Measurements from ENCODE around the gene MS4A1. TPM values are rescaled to one million over a fixed set of nuclear protein-coding genes. Genes with fewer than 3 reads are reported as not detected.

MS4A1 gene
- total and polyA plus RNA-seq, 7 donors = 0.09 to 1.9 (median 0.48) TPM; not detected in 1

DNA sequence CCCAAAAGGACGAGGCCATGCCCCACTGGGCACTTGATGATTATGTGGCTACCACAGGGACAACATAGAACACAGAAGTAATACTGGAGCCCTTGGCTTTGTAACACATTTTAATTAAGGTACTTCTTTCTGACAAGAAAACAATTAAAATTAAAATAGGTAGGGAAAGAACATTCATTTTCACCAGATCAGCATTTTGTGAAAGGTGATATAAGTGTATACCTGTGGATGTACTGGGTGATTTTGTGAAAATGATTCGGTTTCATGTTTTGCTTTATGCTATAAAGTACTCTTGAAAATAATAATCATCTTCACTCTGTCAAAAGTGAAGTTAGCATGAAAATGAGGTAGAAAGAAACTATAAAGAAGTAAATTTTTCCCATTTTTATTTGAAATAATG is 37.8 kb downstream of the MS4A1 start:
- ATAC-seq = no peak
- DNase-seq = no peak
- intact Hi-C loops (cut with DNase I) = no loop called here
- Histone ChIP-seq H3K27me3 (ENCODE audit: insufficient read depth in 3 of 3, low read length in 2 of 3) (no peaks in the 10 kb centered on the region), H3K27ac (no peak overlapping the region), H3K4me1 (no peaks in the 10 kb centered on the region), H3K4me3 (no peak overlapping the region), H3K9me3 (no peaks in the 10 kb centered on the region), H3K36me3 (ENCODE audit: insufficient read depth in 1 of 2, low read depth in 1 of 2) (no peaks in the 10 kb centered on the region)
- 73 to 84% (median 74%) methylated on average over 2 of the region's 2 CpGs for WGBS, 3 donors
- TF ChIP-seq, protein P1, sequence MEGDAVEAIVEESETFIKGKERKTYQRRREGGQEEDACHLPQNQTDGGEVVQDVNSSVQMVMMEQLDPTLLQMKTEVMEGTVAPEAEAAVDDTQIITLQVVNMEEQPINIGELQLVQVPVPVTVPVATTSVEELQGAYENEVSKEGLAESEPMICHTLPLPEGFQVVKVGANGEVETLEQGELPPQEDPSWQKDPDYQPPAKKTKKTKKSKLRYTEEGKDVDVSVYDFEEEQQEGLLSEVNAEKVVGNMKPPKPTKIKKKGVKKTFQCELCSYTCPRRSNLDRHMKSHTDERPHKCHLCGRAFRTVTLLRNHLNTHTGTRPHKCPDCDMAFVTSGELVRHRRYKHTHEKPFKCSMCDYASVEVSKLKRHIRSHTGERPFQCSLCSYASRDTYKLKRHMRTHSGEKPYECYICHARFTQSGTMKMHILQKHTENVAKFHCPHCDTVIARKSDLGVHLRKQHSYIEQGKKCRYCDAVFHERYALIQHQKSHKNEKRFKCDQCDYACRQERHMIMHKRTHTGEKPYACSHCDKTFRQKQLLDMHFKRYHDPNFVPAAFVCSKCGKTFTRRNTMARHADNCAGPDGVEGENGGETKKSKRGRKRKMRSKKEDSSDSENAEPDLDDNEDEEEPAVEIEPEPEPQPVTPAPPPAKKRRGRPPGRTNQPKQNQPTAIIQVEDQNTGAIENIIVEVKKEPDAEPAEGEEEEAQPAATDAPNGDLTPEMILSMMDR (IDR thresholded peaks at IDR 0.05) = no peak

DNA sequence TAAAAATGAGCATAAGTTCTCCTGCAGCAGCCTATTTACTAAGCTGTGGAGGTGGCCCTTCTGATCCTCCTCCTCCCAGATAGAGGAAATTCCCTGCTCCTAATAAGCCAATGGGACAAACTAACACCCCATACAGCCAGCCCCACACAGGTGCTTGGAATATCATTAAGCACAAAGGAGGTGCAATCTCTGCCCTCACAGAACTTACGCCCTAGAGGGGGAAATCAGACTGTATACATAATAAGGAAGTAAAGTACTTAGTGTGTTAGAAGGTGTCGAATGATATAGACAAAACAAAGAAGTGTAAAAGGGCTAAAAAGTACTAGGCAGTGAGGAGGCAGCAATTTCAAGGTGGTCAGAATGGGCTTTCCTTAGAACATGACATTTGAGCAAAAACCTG is 42.8 kb downstream of the MS4A1 start:
- no peaks in the 10 kb centered on the region for H3K4me1 ChIP-seq
- H3K4me3 ChIP-seq = no peak overlapping the region
- WGBS, 3 donors = 57 to 71% (median 71%) methylated on average over 2 of the region's 2 CpGs
- no peaks in the 10 kb centered on the region for H3K27me3 ChIP-seq (ENCODE audit: insufficient read depth in 3 of 3, low read length in 2 of 3)
- no peaks in the 10 kb centered on the region for H3K36me3 ChIP-seq (ENCODE audit: insufficient read depth in 1 of 2, low read depth in 1 of 2)
- no peaks in the 10 kb centered on the region for H3K9me3 ChIP-seq
- ATAC-seq (no peak), DNase-seq (no peak)
- no peak overlapping the region for H3K27ac ChIP-seq
- intact Hi-C loops (cut with DNase I) = no loop called here
- TF ChIP-seq, protein P1 (IDR thresholded peaks at IDR 0.05) = no peak

DNA sequence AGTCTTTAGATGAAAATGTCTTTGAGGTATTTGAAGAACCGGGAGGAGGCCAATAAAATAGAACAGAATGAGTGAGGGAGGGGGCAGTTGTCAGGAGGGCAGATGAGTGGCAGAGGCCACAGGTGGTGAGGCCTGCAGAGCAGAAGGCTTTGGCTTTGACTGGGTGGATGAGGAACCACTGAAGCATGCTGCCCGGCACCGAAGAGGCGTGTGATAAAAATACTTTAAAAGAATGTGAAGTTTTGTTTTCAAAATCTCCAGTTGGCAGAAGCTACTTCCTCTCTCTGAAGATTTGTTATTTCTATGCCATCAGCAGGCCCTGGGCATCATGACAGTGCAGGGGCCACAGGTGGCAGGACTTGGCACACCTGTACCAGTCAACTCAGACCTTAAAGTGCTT is 43.2 kb downstream of the MS4A1 start:
- Histone ChIP-seq H3K9me3 (no peaks in the 10 kb centered on the region), H3K27me3 (ENCODE audit: insufficient read depth in 3 of 3, low read length in 2 of 3) (no peaks in the 10 kb centered on the region), H3K4me1 (no peaks in the 10 kb centered on the region), H3K4me3 (no peak overlapping the region), H3K27ac (no peak overlapping the region), H3K36me3 (ENCODE audit: insufficient read depth in 1 of 2, low read depth in 1 of 2) (no peaks in the 10 kb centered on the region)
- WGBS, 3 donors = 39 to 48% (median 41%) methylated on average over 4 of the region's 4 CpGs
- DNase-seq = no peak
- intact Hi-C loops (cut with DNase I) = no loop called here
- TF ChIP-seq, protein P1 (IDR thresholded peaks at IDR 0.05) = no peak
- no peak for ATAC-seq

DNA sequence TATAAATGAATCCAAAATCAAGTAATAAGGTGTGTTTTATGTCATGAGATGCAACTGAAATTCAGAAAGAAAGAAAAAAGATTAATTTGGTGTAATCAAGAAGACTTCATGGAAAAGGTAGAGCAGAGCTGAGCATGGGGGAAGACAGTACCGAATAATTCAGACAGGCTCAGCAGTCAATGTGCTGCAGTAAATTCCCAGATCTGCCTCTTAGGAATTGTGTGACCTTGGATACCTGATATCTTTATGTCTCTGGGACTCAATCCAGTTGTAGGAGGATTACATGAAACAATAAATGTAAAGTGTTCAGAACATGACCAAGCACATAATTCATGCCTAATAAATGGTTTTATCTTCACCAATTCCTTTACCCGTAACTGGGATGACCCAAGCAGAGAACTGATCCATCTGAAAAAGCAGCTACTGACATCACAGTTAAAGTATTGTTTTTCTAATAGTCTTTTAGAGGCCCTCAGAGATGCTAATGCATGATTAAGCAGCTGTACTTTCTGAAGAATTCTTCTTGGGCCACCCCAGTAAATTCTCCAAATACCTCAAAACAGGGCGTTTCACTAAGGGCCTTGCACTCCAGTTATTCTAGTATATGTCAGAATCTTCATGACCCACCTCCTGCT is 44.7 kb downstream of the MS4A1 start:
- Histone ChIP-seq H3K9me3 (no peaks in the 10 kb centered on the region), H3K4me3 (no peak overlapping the region), H3K36me3 (ENCODE audit: insufficient read depth in 1 of 2, low read depth in 1 of 2) (no peaks in the 10 kb centered on the region), H3K4me1 (no peaks in the 10 kb centered on the region), H3K27ac (no peak overlapping the region), H3K27me3 (ENCODE audit: insufficient read depth in 3 of 3, low read length in 2 of 3) (no peaks in the 10 kb centered on the region)
- TF ChIP-seq, protein P1 (IDR thresholded peaks at IDR 0.05) = no peak
- DNase-seq (no peak), ATAC-seq (no peak)
- intact Hi-C loops (cut with DNase I) = no loop called here
- 31 to 32% (median 32%) methylated on average over 3 of the region's 3 CpGs for WGBS, 3 donors

DNA sequence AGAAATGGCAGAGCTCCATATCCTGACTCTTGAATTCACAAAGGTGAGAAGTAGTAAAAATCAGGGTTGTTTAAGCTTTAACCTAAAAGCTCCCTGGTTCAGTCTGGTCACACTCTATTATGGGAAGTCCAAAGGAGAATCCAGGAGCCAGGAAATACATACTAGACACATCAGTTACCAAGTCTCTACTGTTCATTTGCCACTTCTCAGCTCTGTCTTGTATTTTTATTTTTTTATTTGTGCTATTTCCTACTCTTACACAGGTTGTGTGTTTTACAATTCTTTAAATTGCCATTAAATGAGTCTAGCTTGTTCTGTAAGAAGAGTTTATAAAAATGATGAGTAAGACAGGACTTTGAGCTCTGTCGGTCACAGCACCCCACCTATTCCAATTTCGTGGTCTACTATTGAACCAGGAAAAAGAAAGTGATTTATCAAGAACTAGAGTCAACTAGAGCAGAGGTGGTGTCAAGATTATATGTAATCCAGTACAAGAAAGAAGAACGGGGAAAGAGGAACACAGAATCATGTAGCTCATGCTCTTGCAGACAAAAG is 46.7 kb downstream of the MS4A1 start:
- intact Hi-C loops (cut with DNase I) = no loop called here

More for the DNA sequence above, 46.7 kb downstream of the MS4A1 start:
- TF ChIP-seq, protein P1 (IDR thresholded peaks at IDR 0.05) = no peak
- H3K4me3 ChIP-seq = no peak overlapping the region
- no peaks in the 10 kb centered on the region for H3K27me3 ChIP-seq (ENCODE audit: insufficient read depth in 3 of 3, low read length in 2 of 3)
- H3K36me3 ChIP-seq (ENCODE audit: insufficient read depth in 1 of 2, low read depth in 1 of 2) = no peaks in the 10 kb centered on the region
- WGBS, 3 donors = 62 to 71% (median 65%) methylated on average over 3 of the region's 3 CpGs
- no peak for DNase-seq
- ATAC-seq = no peak
- no peaks in the 10 kb centered on the region for H3K9me3 ChIP-seq
- H3K27ac ChIP-seq = no peak overlapping the region
- no peaks in the 10 kb centered on the region for H3K4me1 ChIP-seq
